HG02571 (cell line): ENCODE data around the gene DENND1C.

Experiments used
- ATAC-seq: cut with Tn5 transposase; IDR thresholded peaks from one replicate; pipeline ENCODE4 v1.9.1; 2021; ENCODE audit warnings: mild to moderate bottlenecking, moderate library complexity; ENCODE audit not compliant: unreplicated experiment

Gene DENND1C

DNA sequence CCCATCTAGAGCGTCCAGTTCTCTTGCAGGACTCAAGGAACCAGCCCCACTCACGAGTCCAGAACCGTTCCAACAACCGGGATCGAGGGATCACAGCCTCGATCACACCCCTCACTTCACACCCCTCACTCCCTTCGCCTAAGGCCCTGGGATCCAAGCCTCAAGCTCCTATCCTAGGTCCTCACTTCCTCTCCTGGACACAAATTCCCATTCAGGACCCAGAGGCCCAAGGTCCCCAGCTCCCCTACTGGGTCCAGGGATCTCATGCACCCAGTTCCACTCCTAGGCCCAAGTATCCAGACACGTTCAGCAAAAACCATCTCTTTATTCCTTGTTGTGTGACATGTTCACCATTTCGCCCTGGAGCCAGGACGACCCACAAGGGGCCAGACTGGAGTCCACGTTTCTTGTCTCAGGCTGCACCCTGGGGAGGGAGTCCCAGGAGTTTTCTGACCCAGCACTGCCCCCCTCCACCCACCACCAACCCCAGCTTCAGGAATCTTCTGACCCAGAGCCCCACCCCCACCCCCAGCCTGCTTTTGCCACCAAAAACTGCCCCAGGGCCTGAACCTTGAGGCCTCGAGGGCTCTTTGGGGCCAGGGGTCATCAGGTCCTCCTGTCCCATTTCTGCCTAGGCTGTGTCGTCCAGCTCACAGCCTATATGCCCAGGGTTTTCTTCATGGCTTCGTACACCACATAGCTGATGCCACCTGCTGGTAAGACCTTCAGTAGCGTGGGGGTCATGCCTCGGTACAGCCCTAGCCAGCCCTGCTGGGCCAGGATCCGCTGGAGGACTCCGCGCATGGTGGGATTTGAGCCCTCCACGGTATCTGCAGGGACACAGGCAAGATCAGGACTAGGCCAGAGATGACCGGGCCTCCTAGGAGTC lies 55.6 kb downstream of the DENND1C start:
- no peak for ATAC-seq

GRCh38 chr19:6424939-6425731 lies 56.5 kb downstream of the DENND1C start:
- ATAC-seq = peak; percentile 80

DNA sequence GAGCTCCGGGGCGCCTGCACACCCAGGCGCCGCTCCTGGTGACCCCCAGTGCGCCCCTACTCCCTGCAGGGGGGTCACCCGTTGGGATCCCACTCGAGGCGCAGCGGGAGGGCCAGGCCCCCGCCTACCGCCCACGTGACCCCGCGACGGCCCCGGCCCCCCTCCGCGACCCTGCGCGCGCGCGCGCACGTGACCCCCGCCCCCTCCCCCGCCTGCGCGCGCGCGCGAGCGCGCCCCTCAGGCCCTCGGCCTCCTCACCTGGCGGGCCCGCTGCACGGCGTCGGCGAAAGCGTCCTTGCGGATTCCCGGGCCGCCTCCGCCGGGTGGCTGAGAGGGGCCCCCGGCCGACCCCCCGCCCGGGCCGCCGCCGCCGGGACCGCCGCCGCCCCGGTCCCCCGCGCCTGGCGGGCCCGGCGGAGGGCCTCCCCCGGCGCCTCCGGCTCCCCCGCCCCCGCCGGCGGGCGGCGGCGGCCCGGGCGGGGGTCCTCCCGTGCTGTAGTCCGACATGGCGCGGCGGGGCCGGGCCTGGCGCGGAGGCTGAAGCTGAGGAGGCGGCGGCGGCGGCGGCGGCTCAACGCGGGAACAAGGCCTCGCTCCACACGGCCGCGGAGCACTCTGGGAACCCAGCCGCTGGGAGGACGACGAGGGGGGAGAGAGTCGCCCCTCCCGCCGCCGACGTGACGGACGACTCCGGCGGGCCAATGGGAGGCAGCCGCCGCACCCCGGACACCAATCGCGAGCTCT lies 57.2 kb downstream of the DENND1C start, which contains the start of gene KHSRP:
KHSRP (minus strand) TSS at position 617 of the 744 bp plus-strand sequence; CDS start at position 507, 110 bp downstream.
- no peak for ATAC-seq

- no peak for ATAC-seq
Measured at GRCh38 chr19:6423499-6424194, 57.9 kb downstream of the DENND1C start.

DNA sequence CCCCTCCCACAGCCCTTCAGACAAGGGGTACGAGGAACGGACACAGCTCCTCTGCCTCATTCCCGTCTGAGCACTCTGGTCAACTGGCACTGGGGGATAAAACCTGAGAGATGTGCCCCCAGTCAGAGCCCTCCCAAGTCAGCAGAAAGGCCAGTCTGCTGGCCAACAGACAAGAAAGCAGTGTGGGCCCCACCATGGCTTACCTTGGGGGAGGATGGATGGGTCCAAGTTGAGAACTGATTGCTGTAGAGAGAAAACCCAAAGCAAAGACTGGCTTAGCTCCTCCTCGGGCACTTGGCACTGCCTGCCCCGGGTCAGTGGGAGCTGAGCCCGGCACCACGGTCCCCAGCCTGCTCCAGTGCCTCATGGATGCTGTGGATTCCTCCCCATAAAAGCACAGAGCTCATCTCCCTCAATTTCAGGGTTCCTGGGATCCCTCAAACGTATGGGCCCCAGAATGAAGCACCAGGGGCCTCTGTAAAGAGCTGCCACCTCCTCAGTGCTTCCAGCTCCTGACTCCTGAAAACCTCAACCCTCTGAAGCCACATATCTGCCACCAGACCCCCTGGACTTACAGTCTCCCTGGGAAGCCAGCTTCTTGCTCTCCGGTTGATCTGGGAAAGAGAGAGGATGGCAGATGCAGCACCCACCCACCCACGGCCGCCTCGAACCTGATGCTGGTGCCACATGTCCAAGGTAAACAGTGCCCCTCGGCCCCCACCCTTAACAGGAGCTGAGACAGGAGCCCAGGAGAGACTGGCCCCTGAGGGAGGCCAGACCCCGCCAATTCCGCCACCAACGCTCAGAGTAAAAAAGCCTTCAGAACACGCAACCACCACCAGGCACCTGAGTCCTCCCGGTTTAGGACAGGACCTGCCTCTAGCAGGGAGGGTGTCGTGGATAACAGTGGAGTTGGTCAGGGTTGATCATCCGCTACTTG lies 60.2 kb downstream of the DENND1C start:
- ATAC-seq = no peak

DNA sequence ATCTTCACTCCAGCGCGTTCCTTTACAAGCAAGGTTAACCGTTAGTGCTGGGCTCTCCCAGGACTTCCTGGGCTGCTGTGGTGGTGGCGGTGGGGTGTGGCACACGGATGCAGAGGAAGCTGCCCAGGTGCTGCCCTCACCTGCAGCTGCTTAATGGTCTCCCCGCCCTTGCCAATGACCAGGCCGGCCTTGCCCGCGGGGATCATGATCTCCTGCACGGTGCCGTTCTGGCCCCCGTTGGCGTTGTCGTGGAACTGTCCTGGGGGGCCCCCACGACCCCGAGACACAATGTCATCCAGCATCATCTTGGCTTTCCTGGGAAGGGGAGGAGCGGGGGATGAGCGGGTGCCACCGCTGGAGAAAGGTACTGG lies 63.0 kb downstream of the DENND1C start:
- no peak for ATAC-seq

DNA sequence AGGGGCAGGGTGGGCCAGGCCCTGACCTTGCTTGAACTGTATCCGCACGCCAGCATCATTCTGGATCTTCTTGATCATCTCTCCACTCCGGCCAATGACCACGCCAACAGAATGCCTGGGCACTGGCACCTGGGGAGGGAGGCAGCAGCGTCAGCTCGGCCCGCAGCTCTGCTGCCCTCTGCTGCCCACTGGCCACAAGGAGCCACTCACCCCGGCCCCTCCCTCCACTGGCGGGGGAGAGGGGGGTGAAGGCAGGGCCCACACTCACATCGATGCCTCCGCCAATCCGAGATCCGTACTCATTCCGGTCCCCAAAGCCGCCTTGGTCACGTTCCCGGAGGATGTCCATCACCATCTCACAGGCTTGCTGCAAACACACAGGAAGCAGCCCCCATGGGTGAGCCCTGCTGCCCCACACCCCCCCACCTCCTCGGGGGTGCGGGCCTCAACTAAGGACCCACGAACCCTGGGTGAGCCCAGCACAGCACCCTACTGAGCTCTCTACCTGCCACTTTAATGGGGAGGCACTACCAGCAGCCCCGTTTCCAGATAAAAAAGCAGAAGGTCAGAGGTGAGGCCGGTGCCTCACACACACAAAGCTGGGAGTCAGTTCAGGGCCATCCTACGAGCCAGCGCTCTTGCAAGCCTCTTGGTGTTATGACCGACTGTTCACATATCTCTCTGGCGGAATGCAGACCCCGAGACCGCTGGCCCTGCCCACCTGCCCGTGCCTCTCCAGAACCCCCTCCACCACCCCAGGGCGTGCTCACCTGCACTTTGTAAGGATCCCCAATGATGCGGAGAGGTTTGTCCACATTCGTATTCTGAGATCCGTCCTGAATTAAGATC lies 63.6 kb downstream of the DENND1C start:
- ATAC-seq = no peak
